HG03457 (cell line): Measurements from ENCODE around the gene OR10Z1.

Source experiments
- ATAC-seq: cut with Tn5 transposase; IDR thresholded peaks from one replicate; pipeline ENCODE4 v1.9.1; 2021; ENCODE audit warnings: moderate number of reproducible peaks; ENCODE audit not compliant: unreplicated experiment

OR10Z1 gene, protein sequence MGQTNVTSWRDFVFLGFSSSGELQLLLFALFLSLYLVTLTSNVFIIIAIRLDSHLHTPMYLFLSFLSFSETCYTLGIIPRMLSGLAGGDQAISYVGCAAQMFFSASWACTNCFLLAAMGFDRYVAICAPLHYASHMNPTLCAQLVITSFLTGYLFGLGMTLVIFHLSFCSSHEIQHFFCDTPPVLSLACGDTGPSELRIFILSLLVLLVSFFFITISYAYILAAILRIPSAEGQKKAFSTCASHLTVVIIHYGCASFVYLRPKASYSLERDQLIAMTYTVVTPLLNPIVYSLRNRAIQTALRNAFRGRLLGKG

DNA sequence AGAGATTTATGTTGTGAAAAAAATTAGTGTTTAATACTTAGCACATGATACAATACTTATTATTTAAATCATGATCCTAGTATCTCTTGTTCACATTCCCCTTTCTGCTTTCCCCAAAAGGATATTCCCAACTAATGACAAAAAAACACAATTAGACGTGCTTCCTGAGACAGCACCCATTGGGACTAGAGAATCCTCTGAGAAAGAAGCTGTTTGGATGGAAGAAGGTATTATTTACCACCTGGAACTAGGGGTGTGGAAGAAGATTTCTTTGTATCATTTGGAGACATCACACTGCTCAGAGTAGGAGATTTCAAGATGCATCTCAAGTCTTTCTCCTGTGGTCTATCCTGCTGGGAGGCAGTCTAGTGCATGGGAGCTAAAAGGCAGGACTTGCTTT is at the start of gene OR10Z1:
Gene OR10Z1, plus strand, starts transcription at position 301 of the 400 bp plus-strand sequence. CDS start 1,171 bp downstream, outside the sequence.
- ATAC-seq, result no peak

GRCh38 chr1:158559696-158560095 is 45.4 kb upstream of the OR10Z1 start:
- no peak for ATAC-seq

GRCh38 chr1:158563853-158564252 is 41.2 kb upstream of the OR10Z1 start:
- no peak for ATAC-seq

DNA sequence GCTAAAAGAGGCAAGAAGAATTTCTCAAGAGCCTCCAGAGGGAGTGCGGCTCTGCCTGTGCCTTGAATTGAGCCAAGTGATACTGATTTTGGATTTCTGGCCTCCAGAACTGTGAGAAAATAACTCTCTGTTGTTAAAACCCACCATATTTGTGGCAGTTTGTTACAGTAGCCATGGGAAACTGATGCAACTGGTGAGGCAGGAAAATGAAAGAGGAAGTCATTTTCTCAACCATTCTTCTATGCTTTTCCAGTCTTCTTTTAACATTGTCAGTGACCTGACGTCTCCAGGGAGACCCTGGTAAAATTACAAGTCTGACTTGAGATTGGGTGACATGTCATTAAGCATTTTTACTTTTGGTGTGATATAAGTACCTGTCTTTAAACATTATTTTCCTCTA is 40.5 kb upstream of the OR10Z1 start:
- no peak for ATAC-seq

GRCh38 chr1:158570480-158570879 is 34.6 kb upstream of the OR10Z1 start, which contains the start of gene OR6P1:
Gene OR6P1, minus strand, starts transcription at chr1:158570580. Its CDS starts 6,976 bp downstream, at chr1:158563604.
- ATAC-seq, result no peak

DNA sequence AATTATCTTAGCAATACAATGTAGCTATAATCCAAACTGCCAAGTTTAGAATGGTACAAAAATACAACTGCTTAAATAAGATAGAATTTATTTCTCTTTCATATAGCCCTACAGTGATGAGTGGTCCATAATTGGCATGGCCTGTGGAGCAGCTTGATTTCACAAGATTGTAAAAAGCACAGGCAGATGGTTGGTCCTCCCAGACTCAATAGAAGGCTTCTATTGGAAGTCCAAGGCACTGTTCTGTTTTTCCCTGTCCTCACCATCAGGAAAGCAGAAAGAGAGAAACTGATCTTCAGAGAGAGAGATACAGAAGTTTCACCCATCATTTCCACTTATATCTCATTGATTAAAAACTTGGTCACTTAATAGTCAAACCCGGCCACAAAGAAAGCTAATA is 32.8 kb upstream of the OR10Z1 start:
- no peak for ATAC-seq

GRCh38 chr1:158577561-158577960 is 27.5 kb upstream of the OR10Z1 start:
- ATAC-seq, result no peak

DNA sequence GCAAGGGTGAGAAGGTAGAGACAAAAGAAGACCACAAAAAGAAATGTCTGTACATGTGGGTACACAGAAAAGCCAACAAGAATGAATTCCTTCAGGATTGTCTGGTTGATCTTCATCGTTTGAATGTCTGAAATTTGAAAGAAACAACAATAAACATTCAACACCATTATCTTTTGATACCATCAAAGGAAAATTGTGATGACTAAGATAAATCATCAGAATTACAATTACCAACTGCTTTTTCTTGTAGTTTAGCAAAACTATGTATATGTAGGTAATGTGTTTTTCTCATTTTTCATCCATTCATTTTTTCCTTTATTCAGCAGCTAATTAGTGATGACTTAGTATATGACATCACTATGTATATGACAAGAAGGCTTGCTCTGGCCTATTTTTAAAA is 25.3 kb upstream of the OR10Z1 start, which contains the start of gene OR10X1:
Gene OR10X1, minus strand, starts transcription at position 167 of the 400 bp plus-strand sequence. Its CDS starts 0 bp downstream, at position 167.
- ATAC-seq, result no peak

DNA sequence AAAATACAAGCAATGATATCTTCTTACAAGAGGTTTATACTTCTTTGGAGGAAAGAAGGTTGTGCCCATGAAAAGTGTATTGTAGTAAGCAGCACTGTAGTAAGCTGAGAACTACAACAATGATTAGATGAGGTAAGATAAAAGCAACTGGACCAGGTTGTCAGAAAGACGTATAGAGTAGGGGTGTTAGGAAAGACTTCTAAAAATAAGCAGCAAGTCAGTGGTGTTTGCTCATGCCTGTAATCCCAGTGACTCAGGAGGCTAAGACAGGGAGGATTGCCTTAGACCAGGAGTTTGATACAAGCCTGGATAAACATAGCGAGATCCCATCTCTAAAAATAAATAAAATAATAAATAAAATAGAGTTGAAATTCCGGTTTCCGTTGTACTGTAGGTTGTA is 21.1 kb upstream of the OR10Z1 start:
- no peak for ATAC-seq

- no peak for ATAC-seq
These were observed 18.1 kb upstream of the OR10Z1 start for GRCh38 chr1:158586942-158587341.

DNA sequence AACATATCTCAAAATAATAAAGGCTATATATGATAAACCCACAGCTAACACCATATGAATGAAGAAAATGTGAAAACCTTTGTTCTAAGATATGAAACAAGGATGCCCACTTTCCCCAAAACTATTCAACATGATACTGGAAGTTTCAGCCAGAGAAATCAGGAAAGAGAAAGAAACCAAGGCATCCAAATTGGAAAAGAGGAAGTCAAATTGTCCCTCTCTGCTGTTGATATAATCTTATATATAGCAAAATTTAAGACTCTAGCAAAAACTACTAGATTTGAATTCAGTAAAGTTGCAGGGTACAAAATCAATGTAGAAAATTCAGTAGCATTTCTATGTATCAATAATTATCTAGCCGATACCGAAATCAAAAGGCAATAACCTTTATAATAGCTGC is 4.3 kb upstream of the OR10Z1 start:
- ATAC-seq, result no peak

GRCh38 chr1:158607296-158607695 is 2.2 kb downstream of the OR10Z1 start:
- no peak for ATAC-seq

- no peak for ATAC-seq
These were observed 6.8 kb downstream of the OR10Z1 start for GRCh38 chr1:158611916-158612315.

DNA sequence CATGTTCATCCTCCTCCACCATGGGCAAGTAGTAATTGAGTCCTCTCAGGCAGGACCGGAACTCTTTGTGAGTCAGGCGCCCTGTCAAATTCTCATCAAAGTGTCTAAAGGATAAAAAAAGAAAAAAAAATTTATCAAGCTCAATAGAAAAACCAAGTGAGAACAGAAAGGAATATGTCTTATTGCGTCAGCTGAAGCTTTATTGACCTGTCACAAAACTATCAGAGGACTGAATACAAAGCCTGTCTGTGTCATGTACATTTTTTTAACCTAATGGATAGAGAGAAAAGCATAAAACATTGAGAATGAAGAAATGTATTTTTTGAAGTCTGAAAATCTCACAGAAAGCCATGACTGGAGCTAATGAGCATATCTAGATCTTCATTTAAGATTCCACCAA is 8.7 kb downstream of the OR10Z1 start:
- no peak for ATAC-seq

DNA sequence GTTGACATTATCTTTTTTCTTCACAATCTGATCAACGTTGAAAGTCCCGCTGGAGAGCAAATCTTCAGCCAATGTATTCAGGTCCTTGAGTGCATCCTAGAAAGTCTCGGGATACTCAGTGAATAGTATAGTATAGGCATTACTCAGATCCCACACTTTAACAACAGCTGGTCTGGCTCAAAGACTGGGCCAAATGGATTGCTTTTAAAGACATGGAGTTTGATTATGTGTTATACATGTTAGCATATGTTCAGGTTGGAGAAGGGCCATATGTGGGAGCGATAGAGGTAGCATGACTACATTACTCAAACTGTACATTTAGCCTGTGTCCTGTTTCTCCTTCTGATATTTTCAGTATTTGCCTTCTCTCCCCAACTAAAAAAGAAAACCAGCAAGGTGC is 33.1 kb downstream of the OR10Z1 start:
- ATAC-seq, result no peak

DNA sequence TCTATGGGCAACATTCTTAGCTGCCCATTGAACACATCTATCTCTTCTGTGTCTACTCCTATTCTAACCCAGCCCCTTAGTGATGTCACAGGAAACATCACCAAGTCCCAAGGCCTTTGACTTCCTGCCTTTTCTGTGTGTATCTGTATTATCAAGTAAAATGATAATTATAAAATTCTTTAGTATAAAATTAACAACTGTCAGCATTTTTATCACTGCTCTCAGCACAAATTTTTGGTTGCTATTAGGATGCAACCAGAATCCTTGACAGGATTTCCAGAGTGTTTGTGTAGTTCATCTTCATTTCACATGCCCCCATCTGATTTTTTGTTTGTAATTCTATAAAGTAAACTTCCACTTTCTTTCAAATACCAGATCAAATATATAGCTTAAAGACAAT is 33.8 kb downstream of the OR10Z1 start:
- no peak for ATAC-seq

DNA sequence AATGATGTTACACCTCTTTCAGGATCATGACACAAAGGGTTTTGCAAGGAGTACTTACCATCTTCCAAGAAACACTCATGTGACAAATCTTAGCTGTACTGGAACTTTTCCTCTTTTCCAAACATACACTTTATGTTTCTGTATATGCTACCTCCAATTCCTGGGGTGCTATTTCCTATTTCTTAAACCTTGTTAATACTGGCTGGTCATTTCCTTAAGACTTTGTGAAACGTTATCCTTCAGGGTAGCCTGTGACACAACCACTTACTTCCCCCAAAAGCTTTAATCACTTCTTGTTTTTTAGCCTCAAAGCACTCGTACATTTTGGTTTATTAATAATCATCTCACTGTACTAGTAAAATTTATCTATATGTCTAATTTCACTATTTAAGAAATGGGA is 39.4 kb downstream of the OR10Z1 start:
- ATAC-seq, result no peak

GRCh38 chr1:158646465-158646864 is 41.4 kb downstream of the OR10Z1 start:
- ATAC-seq, result no peak

DNA sequence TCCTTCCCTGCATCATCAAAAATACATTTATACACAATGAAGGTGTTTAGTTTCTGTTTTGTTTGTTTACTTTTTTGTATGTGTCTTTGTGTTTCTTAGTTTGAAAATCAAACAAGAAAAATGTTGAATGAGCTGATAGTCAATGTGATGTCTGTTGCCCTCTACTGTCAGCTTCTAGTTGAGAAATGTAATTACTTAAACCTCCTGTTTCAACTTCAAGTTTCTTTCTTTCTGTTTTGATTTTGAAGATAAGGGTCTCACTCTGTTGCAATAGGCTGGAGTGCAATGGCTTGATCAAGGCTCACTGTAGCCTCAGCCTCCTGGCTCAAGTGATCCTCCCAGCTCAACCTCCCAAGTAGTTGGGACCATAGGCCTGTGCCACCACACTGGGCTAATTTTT is 44.0 kb downstream of the OR10Z1 start:
- ATAC-seq, result no peak

DNA sequence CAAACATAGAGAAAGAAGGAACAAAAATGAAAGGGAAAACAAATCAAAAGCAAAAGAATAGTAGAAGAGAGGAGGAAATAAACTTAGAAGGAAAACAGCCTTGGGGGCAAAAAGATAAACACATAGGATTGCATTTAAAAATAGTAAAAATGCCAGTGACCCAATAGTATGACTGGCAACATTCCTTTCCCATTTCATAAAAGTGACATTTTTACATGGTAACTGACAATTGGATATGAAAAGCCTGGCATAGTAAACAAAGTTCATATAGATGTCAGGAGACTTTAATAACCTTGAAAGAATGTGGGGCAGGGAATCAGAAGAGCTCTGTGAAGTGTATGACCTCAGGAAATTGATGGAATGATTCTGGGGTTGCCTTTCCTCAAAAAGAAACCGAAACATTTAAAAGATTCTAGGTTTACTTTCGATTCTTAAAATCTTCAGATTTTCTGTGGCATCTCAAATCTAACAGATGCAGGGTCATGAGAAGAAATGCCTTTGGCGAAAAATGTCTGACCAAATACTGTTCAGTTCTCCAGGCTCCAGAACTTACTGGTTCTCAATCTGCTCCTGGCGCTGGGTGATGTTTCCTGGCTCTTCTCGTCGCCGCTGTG is 47.8 kb downstream of the OR10Z1 start:
- no peak for ATAC-seq

- ATAC-seq, result no peak
These were observed 49.0 kb downstream of the OR10Z1 start for GRCh38 chr1:158654086-158654485.

- ATAC-seq, result no peak
These were observed 49.5 kb downstream of the OR10Z1 start for GRCh38 chr1:158654571-158654970.
